CD4-positive, alpha-beta T cell treated with Interleukin-6 at 100 ng/mL for 8 hours (primary cell): ENCODE data around the gene MZT2B.
"Not testable (repeated sequence)": the region's sequence is repeated elsewhere in the genome, so short reads cannot be mapped to it uniquely, and the experiment has no call there.

Source experiments
- DNase-seq: peaks from one replicate; pipeline ENCODE4 v3.0.0-alpha.2; 2020; ENCODE audit warnings: mixed read lengths, low spot score

Gene MZT2B

GRCh38 chr2:130219147-130219546 is 37.1 kb downstream of the MZT2B start:
- not testable (repeated sequence) for DNase-seq

- DNase-seq = not testable (repeated sequence)
Observed at GRCh38 chr2:130220505-130220904, 38.4 kb downstream of the MZT2B start.

- not testable (repeated sequence) for DNase-seq
Observed at GRCh38 chr2:130222523-130222922, 40.5 kb downstream of the MZT2B start.

- not testable (repeated sequence) for DNase-seq
Observed at GRCh38 chr2:130228005-130228404, 45.9 kb downstream of the MZT2B start.

- not testable (repeated sequence) for DNase-seq
Observed at GRCh38 chr2:130228467-130229160, 46.6 kb downstream of the MZT2B start.

GRCh38 chr2:130229161-130229510 is 47.1 kb downstream of the MZT2B start:
- not testable (repeated sequence) for DNase-seq

GRCh38 chr2:130230376-130230775 is 48.3 kb downstream of the MZT2B start:
- not testable (repeated sequence) for DNase-seq

- not testable (repeated sequence) for DNase-seq
Observed at GRCh38 chr2:130230907-130231306, 48.8 kb downstream of the MZT2B start.

GRCh38 chr2:130231656-130232055 is 49.6 kb downstream of the MZT2B start:
- no peak for DNase-seq

GRCh38 chr2:130233066-130233465 is 51.0 kb downstream of the MZT2B start:
- not testable (repeated sequence) for DNase-seq

GRCh38 chr2:130239581-130239980 is 57.5 kb downstream of the MZT2B start:
- DNase-seq = not testable (repeated sequence)
